Stimulated activated CD4-positive, alpha-beta T cell treated with anti-CD3 and anti-CD28 coated beads, TNF-alpha, amount 100 ng/mL, for 24 hours (primary cell): ENCODE data around the gene PRKAB1.

Experiments used
- DNase-seq, 3 experiments: peaks; one replicate each; pipeline ENCODE4 v3.0.0-alpha.2; 2020; ENCODE audit warnings: low read depth in 3 of 3

Gene PRKAB1

DNA sequence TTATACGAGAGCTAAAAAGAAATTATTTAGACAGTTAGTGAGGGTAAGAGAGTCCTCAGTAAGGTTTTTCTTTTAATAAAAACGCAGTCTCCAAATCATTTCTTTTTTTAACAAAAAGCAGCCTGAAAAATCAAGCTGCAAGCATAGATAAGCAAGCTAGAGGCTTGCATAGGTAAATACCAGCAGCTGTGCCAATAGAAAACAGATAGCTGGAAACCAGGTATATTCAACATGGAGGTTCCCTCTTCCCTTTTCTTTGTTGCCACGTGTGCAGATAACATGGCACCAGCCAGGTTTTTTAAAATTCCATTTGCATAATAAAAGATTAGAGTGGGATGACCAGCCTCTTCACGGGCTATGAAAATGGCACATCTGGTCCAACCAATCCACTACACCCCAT is 6.1 kb upstream of the PRKAB1 start:
- DNase-seq = no peak

DNA sequence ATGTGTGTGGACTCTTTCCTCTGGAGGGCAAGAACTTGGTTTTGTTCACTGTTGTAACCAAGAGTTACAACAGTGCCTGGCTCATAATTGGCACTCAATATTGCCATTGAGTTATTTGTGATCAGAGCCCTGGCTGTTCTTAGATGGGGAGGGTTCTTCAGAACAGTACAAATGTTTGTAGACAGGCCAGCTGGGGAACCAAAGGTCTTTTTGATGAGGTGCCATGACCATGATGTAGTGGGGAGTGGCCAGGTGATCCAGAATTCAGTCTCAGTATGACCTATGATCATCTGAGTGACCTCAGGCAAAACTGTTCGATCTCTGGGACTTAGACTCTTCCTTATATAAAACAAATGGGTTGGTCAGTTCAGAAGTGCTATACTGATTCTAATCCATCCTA is 3.3 kb upstream of the PRKAB1 start:
- DNase-seq = no peak

DNA sequence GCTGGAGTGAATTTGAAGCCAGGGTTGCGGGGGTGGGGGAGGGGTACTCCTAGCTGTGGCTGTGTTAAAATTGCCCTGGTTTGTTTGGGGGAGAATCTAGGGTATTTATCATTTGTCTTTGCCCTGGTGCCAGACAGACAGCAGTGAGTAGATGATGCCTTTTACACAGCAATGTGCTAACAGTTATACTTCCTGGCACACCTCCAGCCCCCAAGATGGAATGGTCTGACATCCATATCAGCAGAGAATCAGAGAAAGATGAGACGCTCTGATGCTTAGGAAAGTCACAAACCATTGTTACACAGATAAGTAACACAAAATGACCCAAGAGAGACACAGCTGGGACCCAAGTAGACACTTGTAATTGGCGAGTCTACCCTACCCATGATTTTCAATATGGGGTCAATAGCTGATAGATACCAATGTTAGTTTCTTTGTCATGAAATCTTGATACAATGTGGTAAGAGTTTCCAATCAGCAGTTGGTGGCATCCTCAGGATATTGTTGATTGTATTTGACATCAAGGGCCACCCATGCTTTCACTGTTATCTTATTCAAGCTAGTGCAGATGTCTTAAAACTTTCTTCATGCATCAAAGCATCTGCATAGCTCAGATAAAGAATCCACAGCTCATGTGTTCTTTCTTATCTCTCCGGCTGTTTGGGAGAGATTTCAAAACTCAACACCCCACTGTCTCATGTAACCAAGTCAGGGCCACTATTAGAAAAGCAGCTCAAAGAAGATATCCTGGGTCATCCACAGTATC is 2.6 kb upstream of the PRKAB1 start:
- no peak for DNase-seq

DNA sequence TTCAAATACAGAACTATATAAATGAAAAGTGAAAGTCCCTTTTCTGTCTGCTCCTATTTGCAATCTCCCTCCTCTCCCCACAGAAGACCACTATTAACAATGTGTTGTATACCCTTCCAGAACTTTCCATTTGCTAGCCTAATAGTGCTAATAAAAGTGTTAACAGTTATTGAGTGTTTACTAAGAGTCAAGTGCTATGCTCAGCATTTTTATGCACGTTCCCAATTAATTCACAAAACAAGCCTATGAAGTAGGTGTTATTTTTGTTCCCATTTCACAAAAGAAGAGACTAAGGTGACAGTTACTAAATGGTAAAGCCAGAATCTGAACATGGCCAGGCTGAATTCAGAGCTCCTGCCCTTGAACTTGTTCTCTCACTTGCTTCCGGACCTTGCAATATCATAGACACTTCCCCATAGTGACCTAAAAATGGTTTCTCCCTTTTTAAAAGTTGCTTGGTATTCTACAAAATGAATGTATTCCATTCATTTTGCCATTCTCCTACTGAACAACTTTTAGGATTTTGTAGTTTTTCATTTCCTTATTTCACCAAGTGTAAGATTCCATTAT is 1.6 kb upstream of the PRKAB1 start:
- DNase-seq = no peak

- no peak for DNase-seq
These were observed 895 bp upstream of the PRKAB1 start for GRCh38 chr12:119666900-119667576.

DNA sequence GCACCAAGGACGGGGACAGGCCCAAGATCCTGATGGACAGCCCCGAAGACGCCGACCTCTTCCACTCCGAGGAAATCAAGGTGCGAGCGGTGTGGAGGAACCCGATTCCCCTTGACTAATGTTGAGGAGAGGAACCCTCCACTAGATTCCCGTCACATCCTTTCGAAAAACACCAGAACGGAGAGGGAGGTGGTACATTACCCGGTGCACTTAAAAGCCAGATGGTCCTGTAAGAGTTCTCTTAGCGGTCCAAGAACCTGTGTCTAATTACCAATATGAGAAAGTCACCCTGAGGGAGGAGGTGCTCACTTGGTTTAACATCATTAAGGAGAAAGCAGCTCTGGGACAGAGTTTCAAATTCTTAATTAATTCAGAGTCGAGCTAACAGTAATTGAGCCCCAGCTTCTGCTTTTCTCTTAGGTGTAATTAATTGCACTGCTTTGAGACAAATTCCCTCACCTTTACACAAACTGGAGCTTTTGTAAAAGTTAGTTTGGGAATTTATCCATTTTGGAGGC is 450 bp downstream of the PRKAB1 start:
- no peak for DNase-seq

DNA sequence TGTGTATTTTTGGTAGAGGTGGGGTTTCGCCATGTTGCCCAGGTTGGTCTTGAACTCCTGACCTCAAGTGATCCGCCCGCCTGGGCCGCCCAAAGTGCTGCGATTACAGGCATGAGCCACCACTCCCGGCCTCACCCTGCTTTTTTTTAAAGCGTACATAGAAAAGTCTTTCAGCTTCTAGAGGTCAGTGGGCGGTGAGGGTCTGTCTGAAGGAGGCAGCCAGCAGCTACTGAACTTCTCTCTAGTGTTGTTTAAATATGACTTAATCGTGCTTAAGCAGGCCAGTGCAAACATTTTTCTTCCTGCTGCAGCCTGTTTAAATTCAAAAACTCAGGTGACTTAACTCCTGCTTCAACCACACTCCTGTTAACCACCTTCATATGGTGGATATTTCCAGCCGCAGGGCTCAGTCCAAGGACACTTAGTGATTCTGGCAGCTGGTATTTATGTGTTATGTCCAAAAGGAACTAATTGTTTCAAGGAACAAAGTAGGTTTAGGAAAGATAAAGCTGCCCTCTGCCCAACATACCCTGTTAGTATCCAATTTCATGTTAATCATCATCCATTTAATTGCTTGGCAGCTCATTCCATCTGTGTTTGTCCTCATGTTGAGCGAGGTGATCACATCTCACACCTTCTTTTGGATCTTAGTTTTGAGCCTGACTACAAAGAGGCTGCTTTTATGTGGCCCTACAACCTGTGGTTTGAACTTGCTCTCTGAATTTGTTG is 2.0 kb downstream of the PRKAB1 start:
- DNase-seq = no peak

GRCh38 chr12:119671070-119671469 is 3.1 kb downstream of the PRKAB1 start:
- DNase-seq = no peak

DNA sequence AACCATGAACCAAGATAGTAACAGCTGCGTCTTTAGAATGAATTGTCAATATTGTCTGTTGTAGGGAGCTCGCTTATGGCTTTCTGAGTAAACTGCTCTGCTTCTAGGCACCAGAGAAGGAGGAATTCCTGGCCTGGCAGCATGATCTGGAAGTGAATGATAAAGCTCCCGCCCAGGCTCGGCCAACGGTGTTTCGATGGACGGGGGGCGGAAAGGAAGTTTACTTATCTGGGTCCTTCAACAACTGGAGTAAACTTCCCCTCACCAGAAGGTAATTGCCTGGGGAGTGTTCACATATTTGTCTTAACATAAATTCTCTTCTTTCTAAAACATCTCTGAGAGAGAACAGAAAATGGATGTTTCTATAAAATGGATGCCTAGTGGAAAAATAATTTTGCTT is 4.3 kb downstream of the PRKAB1 start:
- DNase-seq = no peak

DNA sequence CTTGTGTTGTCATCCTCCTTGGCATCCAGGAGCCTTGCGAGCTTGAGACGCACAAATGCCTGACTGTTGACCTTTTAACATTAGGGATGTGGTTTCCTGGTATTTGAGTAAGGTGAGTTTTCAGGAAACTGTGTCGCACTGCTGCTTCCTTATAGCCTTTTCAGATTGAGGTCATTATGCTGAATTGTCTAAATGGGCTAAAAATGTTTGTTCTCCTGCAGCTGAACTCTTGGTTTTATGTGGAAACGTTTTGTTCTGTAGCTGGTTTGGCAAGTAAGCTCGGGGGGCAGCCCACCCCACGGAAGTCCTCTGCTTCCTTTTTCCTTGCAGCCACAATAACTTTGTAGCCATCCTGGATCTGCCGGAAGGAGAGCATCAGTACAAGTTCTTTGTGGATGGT is 5.7 kb downstream of the PRKAB1 start:
- no peak for DNase-seq

- no peak for DNase-seq
These were observed 6.6 kb downstream of the PRKAB1 start for GRCh38 chr12:119674560-119674959.

DNA sequence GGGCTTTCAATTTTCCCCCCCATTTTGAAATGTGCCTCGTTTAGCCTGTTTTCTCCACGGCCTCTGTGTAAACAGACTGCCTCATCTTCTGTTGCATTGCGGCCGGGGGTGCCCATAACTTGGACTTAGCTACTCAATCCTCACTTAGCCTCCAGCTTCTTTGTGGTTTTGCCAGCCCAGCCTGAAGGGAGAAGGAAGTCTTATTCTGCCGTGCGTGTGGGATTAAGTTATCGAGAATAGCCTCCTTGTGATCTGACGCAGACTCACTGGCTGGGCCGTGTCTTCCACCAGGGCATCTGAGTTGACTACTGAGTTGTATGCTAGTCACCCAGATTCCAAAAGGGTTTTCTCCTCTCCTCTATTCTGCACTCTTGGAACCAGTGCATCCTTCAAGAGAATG is 8.1 kb downstream of the PRKAB1 start:
- DNase-seq = no peak

GRCh38 chr12:119676573-119676972 is 8.6 kb downstream of the PRKAB1 start:
- no peak for DNase-seq

GRCh38 chr12:119678459-119678858 is 10.5 kb downstream of the PRKAB1 start:
- DNase-seq = no peak

- DNase-seq = no peak
These were observed 11.1 kb downstream of the PRKAB1 start for GRCh38 chr12:119679081-119679480.

DNA sequence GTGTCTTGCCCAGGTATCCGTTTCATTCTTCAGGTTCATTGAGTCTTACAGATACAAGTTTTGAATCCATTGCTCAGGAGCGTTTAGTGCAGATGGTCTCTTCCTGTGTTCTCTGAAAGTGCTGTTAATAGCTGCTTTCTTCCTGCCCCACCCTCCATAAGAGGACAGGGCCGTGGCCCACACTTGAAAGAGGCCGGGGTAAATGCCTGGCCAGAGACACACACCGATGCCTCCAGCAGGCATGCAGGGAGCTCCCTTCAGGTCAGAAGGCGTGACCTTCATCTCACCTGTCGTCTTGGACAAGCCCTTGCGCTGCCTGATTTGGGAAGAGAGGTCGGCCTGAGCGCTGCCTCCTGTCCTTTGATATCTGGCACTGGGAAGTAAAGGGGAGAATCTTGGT is 11.6 kb downstream of the PRKAB1 start:
- no peak for DNase-seq

DNA sequence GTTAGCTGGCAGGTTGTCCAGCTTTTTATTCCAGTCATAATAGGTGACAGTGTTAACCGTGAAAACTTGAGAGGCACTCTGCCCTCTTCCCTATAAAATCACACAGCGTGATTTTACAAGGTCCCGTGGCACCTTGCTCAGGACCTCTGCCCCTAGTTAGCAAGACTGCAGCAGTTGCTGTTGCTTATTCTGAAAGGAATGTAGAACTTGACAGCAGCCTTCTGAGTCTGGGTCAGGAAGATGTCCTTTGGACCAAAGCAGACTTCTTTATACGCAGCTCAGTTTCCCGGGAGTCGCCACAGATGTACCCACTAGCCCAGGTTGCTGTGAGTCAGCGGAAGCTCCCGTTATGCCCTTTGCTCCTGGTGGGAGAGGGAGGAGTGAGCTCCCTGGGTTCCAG is 13.2 kb downstream of the PRKAB1 start:
- DNase-seq = no peak

- no peak for DNase-seq
These were observed 14.1 kb downstream of the PRKAB1 start for GRCh38 chr12:119681728-119682638.

GRCh38 chr12:119682639-119683252 is 14.8 kb downstream of the PRKAB1 start:
- no peak for DNase-seq

- no peak for DNase-seq
These were observed 15.5 kb downstream of the PRKAB1 start for GRCh38 chr12:119683413-119683812.

DNA sequence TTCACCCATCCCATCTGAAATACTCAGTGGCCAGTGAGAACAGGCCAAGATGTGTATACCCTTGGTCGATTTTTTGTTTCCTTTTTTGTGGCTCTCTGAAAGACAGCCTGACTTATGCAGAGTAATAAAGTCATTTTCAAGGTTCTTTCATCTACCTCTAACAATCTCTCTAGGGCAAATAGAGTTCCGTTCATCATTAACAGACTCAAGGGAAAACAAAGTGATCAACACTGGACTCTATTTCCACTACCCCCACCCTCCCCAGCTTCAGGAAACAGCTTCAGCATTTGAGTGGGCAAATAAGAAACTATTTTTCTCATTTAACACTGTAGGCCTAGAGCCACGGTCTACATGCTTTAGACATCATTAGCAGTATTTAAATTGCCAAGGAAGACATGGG is 15.9 kb downstream of the PRKAB1 start:
- DNase-seq = no peak
